A673 (cell line): ENCODE results near the gene PRSS23. TPM values are rescaled to one million over a fixed set of nuclear protein-coding genes. Genes with fewer than 3 reads are reported as not detected.

Experiments used
- BruUV-seq: library from RNA; stranded (reverse); fragments of 400-500 nt; replicated peaks from 2 replicates; lab custom pipeline; 2021; lab: Mats Ljungman, UMichigan
- CTCF ChIA-PET: fragments of 300-600 bp; sonication (Branson Sonifier 250); formaldehyde crosslinking; loops from one replicate; lab custom pipeline; 2022; ENCODE audit warnings: antibody characterized with exemption; lab: Charles Lee
- POLR2A ChIA-PET: fragments of 300-600 bp; sonication (Branson Sonifier 250); formaldehyde crosslinking; loops from one replicate; lab custom pipeline; 2022; ENCODE audit warnings: antibody characterized with exemption; ENCODE audit not compliant: low non-redundant PET; lab: Charles Lee
- DNase-seq: peaks from one replicate; pipeline ENCODE4 v3.0.0-alpha.2; 2015; ENCODE audit warnings: low spot score
- H3K27ac ChIP-seq: fragments of 200-600 bp; sonication (generic); 2 replicates; pipeline ENCODE4 v1.5.1; 2016; ENCODE audit warnings: mixed run types, low read depth, mild to moderate bottlenecking, mixed read lengths, antibody characterized with exemption, low read length; ENCODE audit not compliant: poor library complexity, severe bottlenecking
- H3K27me3 ChIP-seq: fragments of 200-600 bp; sonication (generic); replicated peaks from 2 replicates; pipeline ENCODE4 v1.6.1; 2017; ENCODE audit warnings: mixed run types, low read depth, mild to moderate bottlenecking, mixed read lengths, antibody characterized with exemption, low read length; ENCODE audit not compliant: insufficient read depth, poor library complexity
- H3K36me3 ChIP-seq: fragments of 200-600 bp; sonication (generic); 2 replicates; pipeline ENCODE4 v1.6.1; 2016; ENCODE audit warnings: mixed run types, mild to moderate bottlenecking, mixed read lengths, antibody characterized with exemption, low read length; ENCODE audit not compliant: insufficient read depth, poor library complexity, severe bottlenecking
- H3K4me1 ChIP-seq: fragments of 200-600 bp; sonication (generic); 2 replicates; pipeline ENCODE4 v1.6.1; 2017; ENCODE audit warnings: mixed run types, mild to moderate bottlenecking, mixed read lengths, antibody characterized with exemption, low read length; ENCODE audit not compliant: insufficient read depth, poor library complexity, severe bottlenecking
- H3K4me3 ChIP-seq: fragments of 200-600 bp; sonication (generic); 2 replicates; pipeline ENCODE4 v1.5.1; 2016; ENCODE audit warnings: low read depth, mixed run types, mild to moderate bottlenecking, mixed read lengths, low read length; ENCODE audit not compliant: poor library complexity, severe bottlenecking
- H3K9me3 ChIP-seq: fragments of 200-600 bp; sonication (generic); 2 replicates; pipeline ENCODE4 v1.6.1; 2016; ENCODE audit warnings: mixed run types, low read depth, mild to moderate bottlenecking, mixed read lengths, antibody characterized with exemption, low read length; ENCODE audit not compliant: poor library complexity, severe bottlenecking
- EZH2 ChIP-seq: fragments of 200-600 bp; sonication (generic); IDR thresholded peaks from 2 replicates; pipeline ENCODE4 v1.6.1; 2017; ENCODE audit warnings: borderline replicate concordance, low read depth, mild to moderate bottlenecking, mixed read lengths, antibody characterized with exemption, low read length; ENCODE audit not compliant: poor library complexity, severe bottlenecking
- intact Hi-C: fragments of 100-400 bp; cut with micrococcal nuclease; formaldehyde crosslinking; loops from one replicate; pipeline ENCODE4 v1.10.0; 2022; ENCODE audit not compliant: unreplicated experiment
- total RNA-seq: library from RNA; stranded (reverse); gene quantifications from 2 replicates; pipeline ENCODE4 v1.2.3, GENCODE V29; 2021
- TF ChIP-seq, protein P1 (sequence below): fragments of 300-800, 200-600 bp; sonication (generic); conservative IDR thresholded peaks from 2 replicates; pipeline ENCODE4 v1.5.1; 2017; ENCODE audit warnings: low read depth, mild to moderate bottlenecking, antibody characterized with exemption, low read length, moderate library complexity, mixed read lengths

PRSS23 gene
- total RNA-seq, 1 experiment from 2014 or later: 12.1 TPM

DNA sequence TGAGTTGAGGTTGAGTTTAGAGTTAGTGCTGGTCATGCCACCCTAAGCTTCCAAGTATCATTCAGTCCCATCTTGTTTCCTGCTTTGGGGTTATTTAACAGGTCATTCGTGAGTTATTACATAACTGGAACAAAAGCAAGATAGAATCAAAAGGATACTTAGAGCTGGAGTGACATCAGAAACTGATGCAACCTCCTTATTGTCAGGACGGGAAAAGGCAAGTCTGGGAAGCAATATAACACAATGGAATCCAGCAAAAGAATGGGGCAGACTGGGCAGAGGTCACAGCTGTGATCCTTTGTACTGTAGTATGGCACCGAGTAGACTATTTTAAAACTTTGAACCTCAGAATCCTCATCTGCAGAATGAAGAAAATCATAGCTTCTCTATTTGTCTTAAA, 4.4 kb upstream of the PRSS23 start:
- ChIA-PET CTCF (no interaction called here), POLR2A (no interaction called here)
- H3K9me3 ChIP-seq: no peaks in the 10 kb centered on the region
- H3K4me1 ChIP-seq: peaks cover 12% of the 10 kb centered on the region
- no TSS peak for BruUV-seq
- H3K27me3 ChIP-seq: no peaks in the 10 kb centered on the region
- no peak for DNase-seq
- no peaks in the 10 kb centered on the region for H3K36me3 ChIP-seq
- intact Hi-C loops: no loop called here
- TF ChIP-seq, protein P1, sequence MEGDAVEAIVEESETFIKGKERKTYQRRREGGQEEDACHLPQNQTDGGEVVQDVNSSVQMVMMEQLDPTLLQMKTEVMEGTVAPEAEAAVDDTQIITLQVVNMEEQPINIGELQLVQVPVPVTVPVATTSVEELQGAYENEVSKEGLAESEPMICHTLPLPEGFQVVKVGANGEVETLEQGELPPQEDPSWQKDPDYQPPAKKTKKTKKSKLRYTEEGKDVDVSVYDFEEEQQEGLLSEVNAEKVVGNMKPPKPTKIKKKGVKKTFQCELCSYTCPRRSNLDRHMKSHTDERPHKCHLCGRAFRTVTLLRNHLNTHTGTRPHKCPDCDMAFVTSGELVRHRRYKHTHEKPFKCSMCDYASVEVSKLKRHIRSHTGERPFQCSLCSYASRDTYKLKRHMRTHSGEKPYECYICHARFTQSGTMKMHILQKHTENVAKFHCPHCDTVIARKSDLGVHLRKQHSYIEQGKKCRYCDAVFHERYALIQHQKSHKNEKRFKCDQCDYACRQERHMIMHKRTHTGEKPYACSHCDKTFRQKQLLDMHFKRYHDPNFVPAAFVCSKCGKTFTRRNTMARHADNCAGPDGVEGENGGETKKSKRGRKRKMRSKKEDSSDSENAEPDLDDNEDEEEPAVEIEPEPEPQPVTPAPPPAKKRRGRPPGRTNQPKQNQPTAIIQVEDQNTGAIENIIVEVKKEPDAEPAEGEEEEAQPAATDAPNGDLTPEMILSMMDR: no peak
- TF ChIP-seq EZH2: no peak
- no peak overlapping the region for H3K4me3 ChIP-seq
- no peak overlapping the region for H3K27ac ChIP-seq

DNA sequence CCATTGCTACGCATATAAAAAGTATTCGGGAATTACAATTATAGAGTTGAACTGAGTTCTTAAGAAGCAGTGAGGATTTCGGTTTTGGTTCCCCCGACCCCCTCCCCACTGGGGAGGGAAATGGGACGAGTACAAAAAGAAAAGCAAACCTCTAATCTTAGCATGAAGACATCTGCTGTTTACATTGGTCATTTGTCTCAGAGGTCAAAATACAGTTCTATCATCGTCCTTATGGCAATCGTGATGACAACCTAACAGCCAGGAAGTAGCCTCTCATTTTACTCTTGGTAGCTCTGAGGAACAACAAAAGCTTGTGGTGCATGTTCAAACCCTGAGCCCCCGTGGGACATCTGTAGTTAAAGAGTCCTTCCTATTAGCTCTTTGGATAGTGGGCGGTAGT, 3.2 kb upstream of the PRSS23 start:
- POLR2A ChIA-PET: no interaction called here
- Histone ChIP-seq H3K4me3 (no peak overlapping the region), H3K27me3 (no peaks in the 10 kb centered on the region), H3K4me1 (peaks cover 21% of the 10 kb centered on the region), H3K27ac (no peak overlapping the region), H3K9me3 (no peaks in the 10 kb centered on the region), H3K36me3 (no peaks in the 10 kb centered on the region)
- BruUV-seq: no TSS peak
- CTCF ChIA-PET: no interaction called here
- TF ChIP-seq, protein P1: no peak
- no peak for TF ChIP-seq EZH2
- intact Hi-C loops: no loop called here
- DNase-seq: no peak

DNA sequence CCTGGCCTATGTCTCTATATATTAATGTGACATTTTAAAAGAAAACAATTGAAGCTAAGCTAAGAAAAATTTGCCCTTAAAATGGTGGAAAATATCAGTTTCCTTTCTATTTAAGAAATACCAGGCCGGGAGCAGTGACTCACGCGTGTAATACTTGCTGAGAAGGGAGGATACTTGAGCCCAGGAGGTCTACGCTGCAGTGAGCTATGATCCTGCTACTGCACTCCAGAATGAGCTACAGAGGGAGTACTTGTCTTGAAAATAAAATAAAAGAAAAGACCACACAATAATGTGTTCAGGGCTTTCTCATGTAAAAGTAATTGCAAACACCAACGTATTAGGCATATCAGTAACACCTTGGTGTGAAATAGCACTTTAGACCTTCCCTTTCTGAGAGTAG, 1.4 kb upstream of the PRSS23 start:
- intact Hi-C loops: no loop called here
- TF ChIP-seq, protein P1: no peak
- no peak for TF ChIP-seq EZH2
- Histone ChIP-seq H3K36me3 (no peaks in the 10 kb centered on the region), H3K27ac (no peak overlapping the region), H3K9me3 (no peaks in the 10 kb centered on the region), H3K4me3 (no peak overlapping the region), H3K27me3 (no peaks in the 10 kb centered on the region), H3K4me1 (peaks cover 26% of the 10 kb centered on the region)
- DNase-seq: peak; percentile 75
- ChIA-PET POLR2A (no interaction called here), CTCF (no interaction called here)
- no TSS peak for BruUV-seq
